Prostate gland (tissue), 2 donors: ENCODE measurements around the gene DIPK1C. TPM values are rescaled to one million over a fixed set of nuclear protein-coding genes. Genes with fewer than 3 reads are reported as not detected.
"Not testable (repeated sequence)": the region's sequence is repeated elsewhere in the genome, so short reads cannot be mapped to it uniquely, and the experiment has no call there.

Source experiments
- DNase-seq: peaks from one replicate; pipeline ENCODE4 v3.0.0-alpha.2; 2019; ENCODE audit warnings: low spot score
- H3K27ac ChIP-seq, 2 donors: fragments of 200-600 bp; sonication (generic); 2 replicates each; pipeline ENCODE4 v1.5.1; 2017 to 2019
- H3K27me3 ChIP-seq: fragments of 200-600 bp; sonication (generic); replicated peaks from 2 replicates; pipeline ENCODE4 v1.5.1; 2019; ENCODE audit not compliant: insufficient read depth
- H3K36me3 ChIP-seq, 2 donors: fragments of 200-600 bp; sonication (generic); 1 replicate in 1 of 2; 2 replicates in 1 of 2; pipeline versions ENCODE4 v1.5.1 to v1.8.1; 2017 to 2019
- H3K4me1 ChIP-seq: fragments of 200-600 bp; sonication (generic); replicated peaks from 2 replicates; pipeline ENCODE4 v1.5.1; 2019
- H3K4me3 ChIP-seq, 2 donors: fragments of 200-600 bp; sonication (generic); 2 replicates each; pipeline ENCODE4 v1.5.1; 2017 to 2019
- H3K9me3 ChIP-seq: fragments of 200-600 bp; sonication (generic); 2 replicates; pipeline ENCODE4 v1.5.1; 2017
- CTCF ChIP-seq, 4 experiments: fragments of 200-600 bp in 2 of 4; fragments of 450-650 bp in 2 of 4; sonication (generic) in 2 of 4; IDR thresholded peaks; 1 replicate in 3 of 4; 2 replicates in 1 of 4; pipeline ENCODE4 v1.5.1; 2016 to 2019; ENCODE audit warnings: antibody characterized with exemption in 4 of 4, mild to moderate bottlenecking in 2 of 4, moderate library complexity in 2 of 4
- POLR2A ChIP-seq: fragments of 450-650 bp; IDR thresholded peaks from one replicate; pipeline ENCODE4 v1.6.1; 2016; ENCODE audit warnings: antibody characterized with exemption, mild to moderate bottlenecking
- POLR2AphosphoS5 ChIP-seq: sonication (generic); formaldehyde crosslinking; IDR thresholded peaks from one replicate; pipeline ENCODE4 v1.6.1; 2017; ENCODE audit warnings: antibody characterized with exemption
- WGBS: methylation state at CpG from one replicate; pipeline ENCODE4 v1.1.5; 2018; 5-methylcytosine and 5-hydroxymethylcytosine counted together
- intact Hi-C: fragments of 100-400 bp; cut with DNase I; formaldehyde crosslinking; loops from one replicate; pipeline ENCODE4 v1.14.2; 2022
- total RNA-seq, 2 donors: library from RNA; depleted of rRNA; stranded (reverse); fragments of >200 nt; gene quantifications; one replicate each; pipeline ENCODE4 v1.1.0, GENCODE V29; 2016

The DIPK1C gene
- total RNA-seq, 2 donors from 2014 or later = 10.8 TPM; not detected in 1

- no peaks in the 10 kb centered on the region for H3K9me3 ChIP-seq
- H3K27ac ChIP-seq = peak overlapping the region; percentile 93 to 96
Measured at GRCh38 chr18:74501386-74501785, 44.3 kb upstream of the DIPK1C start.

GRCh38 chr18:74500774-74501173, 43.7 kb upstream of the DIPK1C start:
- Histone ChIP-seq H3K4me3 (peak overlapping the region; percentile 14 to 30), H3K27ac (peak overlapping the region; percentile 93 to 96)
- H3K9me3 ChIP-seq, H3K27me3 ChIP-seq, H3K36me3 ChIP-seq, H3K4me1 ChIP-seq, intact Hi-C loops, DNase-seq: not testable (repeated sequence)
- WGBS = 36% methylated on average over 8 of the region's 8 CpGs

More at GRCh38 chr18:74501386-74501785, 44.3 kb upstream of the DIPK1C start:
- Histone ChIP-seq H3K36me3 (no peaks in the 10 kb centered on the region), H3K27me3 (no peaks in the 10 kb centered on the region), H3K4me3 (peak overlapping the region in 1 of 2 donors; percentile 30), H3K4me1 (no peaks in the 10 kb centered on the region)
- intact Hi-C loops = no loop called here
- 43% methylated on average over 4 of the region's 4 CpGs for WGBS
- TF ChIP-seq POLR2AphosphoS5 (no peak), POLR2A (no peak), CTCF (IDR thresholded peaks at IDR 0.05) (no peak)
- peak; percentile 25 for DNase-seq

- H3K36me3 ChIP-seq = no peaks in the 10 kb centered on the region
- no peaks in the 10 kb centered on the region for H3K27me3 ChIP-seq
- peak overlapping the region; percentile 93 to 96 for H3K27ac ChIP-seq
- 68% methylated on average over 6 of the region's 6 CpGs for WGBS
- H3K4me3 ChIP-seq = peak overlapping the region; percentile 14 to 30
- intact Hi-C loops = no loop called here
- TF ChIP-seq POLR2A (no peak), POLR2AphosphoS5 (no peak), CTCF (IDR thresholded peaks at IDR 0.05) (no peak)
- H3K9me3 ChIP-seq = no peaks in the 10 kb centered on the region
- no peaks in the 10 kb centered on the region for H3K4me1 ChIP-seq
- DNase-seq = no peak
Measured at GRCh38 chr18:74500372-74500771, 43.3 kb upstream of the DIPK1C start.

DNA sequence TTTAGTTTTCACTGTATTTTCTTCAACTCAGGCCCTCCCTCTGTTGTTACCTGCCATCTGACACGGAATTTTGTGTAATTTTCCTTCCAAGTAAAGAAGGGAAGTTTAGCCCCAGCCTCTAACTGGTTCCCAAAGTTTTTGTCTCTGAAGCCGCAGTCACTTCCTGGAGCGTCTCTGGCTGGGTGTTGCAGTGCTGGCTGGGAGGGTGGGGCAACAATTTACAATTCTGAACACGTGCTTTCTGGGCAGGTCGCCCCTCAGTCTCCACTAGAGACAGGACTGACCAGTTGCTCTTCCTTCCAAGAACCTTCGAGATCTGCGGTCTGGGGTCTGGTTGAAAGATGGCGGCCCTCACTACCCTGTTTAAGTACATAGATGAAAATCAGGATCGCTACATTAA, 42.5 kb upstream of the DIPK1C start:
- H3K36me3 ChIP-seq = no peaks in the 10 kb centered on the region
- no peaks in the 10 kb centered on the region for H3K27me3 ChIP-seq
- H3K4me3 ChIP-seq = peak overlapping the region; percentile 14 to 30
- H3K4me1 ChIP-seq = no peaks in the 10 kb centered on the region
- H3K27ac ChIP-seq = peak overlapping the region; percentile 93 to 96
- no peak for TF ChIP-seq CTCF (IDR thresholded peaks at IDR 0.05)
- peak; percentile 79 for TF ChIP-seq POLR2AphosphoS5
- TF ChIP-seq POLR2A = peak; percentile 65
- DNase-seq = peak; percentile 82
- WGBS = 39% methylated on average over 9 of the region's 9 CpGs
- no peaks in the 10 kb centered on the region for H3K9me3 ChIP-seq
- intact Hi-C loops = loop anchor here (5.0 to 10.0 kb wide), 4 partner anchors 55 to 705 kb away; partner anchors contain the start of genes FBXO15, PTGR3, TIMM21 and ZNF407

GRCh38 chr18:74498712-74499627, 41.9 kb upstream of the DIPK1C start:
- intact Hi-C loops = loop anchor here (5.0 to 10.0 kb wide), 4 partner anchors 56 to 706 kb away; partner anchors contain the start of genes FBXO15, PTGR3, TIMM21 and ZNF407
- DNase-seq = no peak
- Histone ChIP-seq H3K27ac (peak overlapping the region; percentile 93 to 96), H3K4me3 (peak overlapping the region in 1 of 2 donors; percentile 30), H3K27me3 (no peaks in the 10 kb centered on the region), H3K9me3 (no peaks in the 10 kb centered on the region), H3K4me1 (no peaks in the 10 kb centered on the region), H3K36me3 (no peaks in the 10 kb centered on the region)
- WGBS = 85% methylated on average over 14 of the region's 14 CpGs
- no peak for TF ChIP-seq CTCF (IDR thresholded peaks at IDR 0.05)
- TF ChIP-seq POLR2AphosphoS5 = no peak
- TF ChIP-seq POLR2A = no peak
